ENCODE data around the gene TMEM141.

Gene TMEM141

DNA sequence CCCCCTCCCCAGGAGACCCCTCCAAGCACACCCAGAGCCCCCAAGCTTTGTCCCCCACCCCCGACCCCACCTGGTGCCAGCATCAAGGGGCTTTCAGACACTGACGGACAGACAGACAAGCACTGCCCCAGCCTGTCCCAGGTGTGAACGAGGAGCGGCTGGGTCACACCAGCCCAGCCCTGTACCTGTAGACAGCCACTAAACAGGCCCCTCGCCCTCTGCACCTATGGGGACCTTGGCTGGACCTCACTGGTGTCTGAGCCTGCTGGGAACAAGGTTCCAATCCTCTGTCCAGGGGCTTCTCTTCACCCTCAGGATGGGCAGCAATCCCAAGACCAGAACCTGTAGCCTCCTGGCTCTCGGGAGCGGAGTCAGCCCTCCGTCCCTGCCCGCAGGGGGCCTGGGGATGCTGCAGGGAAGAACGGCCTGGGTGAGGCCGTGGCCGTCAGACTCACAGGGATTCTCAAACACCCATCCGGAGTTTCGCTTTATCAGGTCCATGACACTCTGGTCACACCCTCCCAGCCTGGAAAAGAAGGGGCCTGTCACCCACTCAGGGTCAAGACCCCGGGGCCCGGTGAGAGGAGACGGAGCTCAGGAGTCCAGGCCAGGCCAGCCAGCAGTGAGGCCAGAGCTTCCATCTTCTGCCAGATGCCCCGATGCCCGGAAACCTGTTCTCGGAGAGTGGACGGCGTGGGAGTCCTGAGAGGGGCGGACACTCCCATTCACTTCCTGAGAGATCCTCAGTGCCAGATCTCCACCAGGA, 45.6 kb upstream of the TMEM141 start:
- Histone ChIP-seq H3K27me3 (ENCODE audit: insufficient read depth, low read length) (peaks cover 13% of the 10 kb centered on the region; the same call in 1 of the 2 replicates), H4K20me1 (ENCODE audit: insufficient read depth, low read length) (no peaks in the 10 kb centered on the region), H3K4me3 (ENCODE audit: low read depth, low read length, poor library complexity, severe bottlenecking) (no peak overlapping the region), H3F3A (ENCODE audit: insufficient read depth, low read length) (no peaks in the 10 kb centered on the region), H3K9me3 (ENCODE audit: low read length) (no peaks in the 10 kb centered on the region), H3K79me2 (ENCODE audit: insufficient read depth, low read length) (no peaks in the 10 kb centered on the region), H3K4me1 (ENCODE audit: insufficient read depth, low read length, severe bottlenecking) (no peaks in the 10 kb centered on the region), H3K4me2 (ENCODE audit: low read length) (no peak overlapping the region), H3K27ac (ENCODE audit: low read depth, low read length, poor library complexity, severe bottlenecking) (no peak overlapping the region), H3K9me2 (ENCODE audit: low read depth, low read length) (no peaks in the 10 kb centered on the region), H2AFZ (ENCODE audit: low read length) (no peak overlapping the region), H3K9ac (ENCODE audit: low read length) (no peak overlapping the region), H3K36me3 (ENCODE audit: insufficient read depth, low read length) (no peaks in the 10 kb centered on the region)
- no peak for TF ChIP-seq EZH2 (IDR thresholded peaks at IDR 0.05; ENCODE audit: borderline replicate concordance, low read length)
- TF ChIP-seq, protein P1, sequence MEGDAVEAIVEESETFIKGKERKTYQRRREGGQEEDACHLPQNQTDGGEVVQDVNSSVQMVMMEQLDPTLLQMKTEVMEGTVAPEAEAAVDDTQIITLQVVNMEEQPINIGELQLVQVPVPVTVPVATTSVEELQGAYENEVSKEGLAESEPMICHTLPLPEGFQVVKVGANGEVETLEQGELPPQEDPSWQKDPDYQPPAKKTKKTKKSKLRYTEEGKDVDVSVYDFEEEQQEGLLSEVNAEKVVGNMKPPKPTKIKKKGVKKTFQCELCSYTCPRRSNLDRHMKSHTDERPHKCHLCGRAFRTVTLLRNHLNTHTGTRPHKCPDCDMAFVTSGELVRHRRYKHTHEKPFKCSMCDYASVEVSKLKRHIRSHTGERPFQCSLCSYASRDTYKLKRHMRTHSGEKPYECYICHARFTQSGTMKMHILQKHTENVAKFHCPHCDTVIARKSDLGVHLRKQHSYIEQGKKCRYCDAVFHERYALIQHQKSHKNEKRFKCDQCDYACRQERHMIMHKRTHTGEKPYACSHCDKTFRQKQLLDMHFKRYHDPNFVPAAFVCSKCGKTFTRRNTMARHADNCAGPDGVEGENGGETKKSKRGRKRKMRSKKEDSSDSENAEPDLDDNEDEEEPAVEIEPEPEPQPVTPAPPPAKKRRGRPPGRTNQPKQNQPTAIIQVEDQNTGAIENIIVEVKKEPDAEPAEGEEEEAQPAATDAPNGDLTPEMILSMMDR (IDR thresholded peaks at IDR 0.05; ENCODE audit: low read length) = no peak

DNA sequence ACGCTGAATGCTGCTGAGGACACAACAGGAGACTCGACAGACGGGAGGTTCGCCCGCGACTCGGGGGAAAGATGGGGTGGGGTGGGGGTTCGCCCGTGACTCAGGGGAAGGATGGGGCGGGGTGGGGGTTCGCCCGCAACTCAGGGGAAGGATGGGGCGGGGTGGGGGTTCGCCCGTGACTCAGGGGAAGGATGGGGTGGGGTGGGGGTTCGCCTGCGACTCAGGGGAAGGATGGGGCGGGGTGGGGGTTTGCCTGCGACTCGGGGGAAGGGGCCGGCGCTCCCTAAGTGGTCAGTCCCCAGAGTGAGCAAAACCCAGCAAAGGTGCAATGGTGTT, 45.0 kb upstream of the TMEM141 start:
- Histone ChIP-seq H3K27me3 (ENCODE audit: insufficient read depth, low read length) (peaks cover 14% of the 10 kb centered on the region; the same call in 1 of the 2 replicates), H3K36me3 (ENCODE audit: insufficient read depth, low read length) (no peaks in the 10 kb centered on the region), H3K4me3 (ENCODE audit: low read depth, low read length, poor library complexity, severe bottlenecking) (no peak overlapping the region), H3K79me2 (ENCODE audit: insufficient read depth, low read length) (no peaks in the 10 kb centered on the region), H3K9ac (ENCODE audit: low read length) (no peak overlapping the region), H3K27ac (ENCODE audit: low read depth, low read length, poor library complexity, severe bottlenecking) (no peak overlapping the region), H4K20me1 (ENCODE audit: insufficient read depth, low read length) (no peaks in the 10 kb centered on the region), H3K4me1 (ENCODE audit: insufficient read depth, low read length, severe bottlenecking) (no peaks in the 10 kb centered on the region), H3K4me2 (ENCODE audit: low read length) (no peak overlapping the region), H2AFZ (ENCODE audit: low read length) (no peak overlapping the region), H3K9me2 (ENCODE audit: low read depth, low read length) (no peaks in the 10 kb centered on the region), H3F3A (ENCODE audit: insufficient read depth, low read length) (no peaks in the 10 kb centered on the region), H3K9me3 (ENCODE audit: low read length) (no peaks in the 10 kb centered on the region)
- no peak for TF ChIP-seq EZH2 (IDR thresholded peaks at IDR 0.05; ENCODE audit: borderline replicate concordance, low read length)
- TF ChIP-seq, protein P1 (IDR thresholded peaks at IDR 0.05; ENCODE audit: low read length) = no peak

DNA sequence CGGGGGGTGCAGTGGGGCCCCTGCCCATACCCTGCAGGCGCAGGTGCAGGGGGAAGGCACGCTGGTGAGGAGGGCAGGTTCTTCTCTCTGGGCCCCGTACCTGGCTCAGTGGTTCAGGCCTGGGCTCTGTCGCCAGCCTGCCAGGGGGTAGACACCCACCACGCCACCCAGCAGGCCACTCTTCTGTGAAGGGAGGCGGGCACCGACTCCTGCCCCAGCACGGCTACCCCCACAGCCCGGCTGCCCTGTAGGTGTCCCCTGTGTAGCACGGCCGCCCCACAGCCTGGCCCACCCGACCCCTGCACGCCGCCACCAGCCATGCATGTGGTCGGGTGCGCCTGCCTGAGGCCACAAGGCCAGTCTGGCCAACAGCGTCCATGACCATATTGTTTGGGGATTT, 44.5 kb upstream of the TMEM141 start:
- H3K27ac ChIP-seq (ENCODE audit: low read depth, low read length, poor library complexity, severe bottlenecking) = no peak overlapping the region
- H3K9me2 ChIP-seq (ENCODE audit: low read depth, low read length) = no peaks in the 10 kb centered on the region
- peaks cover 18% of the 10 kb centered on the region; the same call in 1 of the 2 replicates for H3K27me3 ChIP-seq (ENCODE audit: insufficient read depth, low read length)
- no peak for TF ChIP-seq EZH2 (IDR thresholded peaks at IDR 0.05; ENCODE audit: borderline replicate concordance, low read length)
- TF ChIP-seq, protein P1 (IDR thresholded peaks at IDR 0.05; ENCODE audit: low read length) = no peak
- H3K4me2 ChIP-seq (ENCODE audit: low read length) = no peak overlapping the region
- no peaks in the 10 kb centered on the region for H4K20me1 ChIP-seq (ENCODE audit: insufficient read depth, low read length)
- 0 out of 2 replicates have a peak, but pooled peaks cover 3% of the 10 kb centered on the region for H3K9me3 ChIP-seq (ENCODE audit: low read length)
- H2AFZ ChIP-seq (ENCODE audit: low read length) = no peak overlapping the region
- no peaks in the 10 kb centered on the region; the same call in 1 of the 2 replicates for H3K36me3 ChIP-seq (ENCODE audit: insufficient read depth, low read length)
- no peak overlapping the region for H3K9ac ChIP-seq (ENCODE audit: low read length)
- no peaks in the 10 kb centered on the region for H3K4me1 ChIP-seq (ENCODE audit: insufficient read depth, low read length, severe bottlenecking)
- no peaks in the 10 kb centered on the region for H3F3A ChIP-seq (ENCODE audit: insufficient read depth, low read length)
- no peak overlapping the region for H3K4me3 ChIP-seq (ENCODE audit: low read depth, low read length, poor library complexity, severe bottlenecking)
- H3K79me2 ChIP-seq (ENCODE audit: insufficient read depth, low read length) = no peaks in the 10 kb centered on the region

All from OCI-LY1 (cell line).